Stimulated activated CD8-positive, alpha-beta memory T cell treated with anti-CD3 and anti-CD28 coated beads, Interleukin-4, amount 100 ng/mL, for 48 hours (primary cell): ENCODE results near the gene DCAF15.
"Not testable (repeated sequence)": the region's sequence is repeated elsewhere in the genome, so short reads cannot be mapped to it uniquely, and the experiment has no call there.

Experiments
- DNase-seq: peaks from one replicate; pipeline ENCODE4 v3.0.0-alpha.2; 2020

DCAF15 gene

DNA sequence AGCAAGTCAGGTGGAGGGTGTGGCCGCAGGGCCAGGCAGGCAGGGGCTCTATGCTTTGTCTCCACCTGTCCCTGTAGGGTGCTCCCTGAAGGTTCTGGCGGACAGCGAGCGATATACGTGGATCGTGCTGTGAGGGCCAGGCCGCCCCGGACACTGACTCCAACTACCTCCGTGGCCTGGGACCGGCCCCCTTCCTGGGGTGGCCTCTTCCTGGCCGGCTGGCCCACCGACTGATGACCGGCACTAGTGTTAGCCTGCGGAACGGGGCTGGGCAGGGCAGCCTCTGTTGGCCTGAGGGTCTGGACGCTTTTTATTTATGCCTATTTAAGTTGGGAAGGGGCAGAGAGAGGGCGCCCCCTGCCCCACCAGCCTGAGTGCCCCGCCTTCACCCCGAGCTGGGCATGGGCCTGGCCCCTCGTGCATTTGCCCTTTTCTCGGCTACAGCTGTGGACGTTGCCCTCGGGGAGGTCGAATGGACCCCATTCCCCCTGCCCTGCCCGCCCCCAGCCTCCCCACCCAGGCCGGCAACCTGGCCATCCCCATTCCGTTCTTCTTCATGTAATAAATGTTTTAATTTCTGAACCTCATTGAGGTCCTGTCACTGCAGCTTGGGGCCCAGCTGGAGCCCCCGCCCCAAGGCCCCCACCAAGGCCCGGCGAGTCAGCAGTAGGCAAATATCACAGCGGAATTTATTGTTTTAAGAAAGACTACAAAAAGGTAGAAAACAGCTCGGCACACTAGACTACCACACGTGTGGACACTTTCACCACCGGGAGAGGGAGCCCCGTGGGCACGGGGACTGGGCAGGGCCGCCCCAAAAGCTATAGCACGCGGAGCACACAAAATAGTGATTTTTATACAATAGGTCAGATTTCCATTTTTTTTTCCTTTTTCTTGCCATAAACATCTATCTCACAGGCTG, 8.8 kb downstream of the DCAF15 start:
- DNase-seq, result no peak

- DNase-seq, result no peak
Observed at GRCh38 chr19:13961826-13962698, 9.8 kb downstream of the DCAF15 start.

GRCh38 chr19:13962699-13963602, 10.6 kb downstream of the DCAF15 start:
- no peak for DNase-seq

DNA sequence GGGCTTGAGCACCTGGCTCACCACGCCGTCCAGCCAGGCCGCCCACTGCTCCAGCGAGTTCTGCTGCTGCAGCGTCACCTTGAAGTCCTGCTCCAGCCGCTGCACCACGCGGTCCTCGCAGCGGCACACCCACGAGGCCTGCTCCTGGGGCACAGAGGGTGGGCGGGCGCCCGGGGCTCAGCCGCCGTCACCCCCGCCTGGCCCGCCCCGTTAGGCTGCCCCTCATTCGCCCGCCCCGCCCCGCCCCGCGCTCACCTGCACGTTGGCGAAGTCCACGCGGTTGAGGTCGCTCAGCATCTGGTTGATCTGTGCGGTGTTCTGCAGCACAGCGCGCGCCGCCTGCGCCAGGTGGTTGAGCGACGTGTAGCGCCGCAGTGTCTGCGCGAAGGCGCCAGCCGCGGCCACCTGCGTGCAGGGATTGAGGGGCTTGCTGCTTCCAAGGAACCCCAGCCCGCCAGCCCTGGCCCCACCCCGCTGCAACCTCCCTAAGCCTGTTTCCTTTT, 11.3 kb downstream of the DCAF15 start:
- no peak for DNase-seq

DNA sequence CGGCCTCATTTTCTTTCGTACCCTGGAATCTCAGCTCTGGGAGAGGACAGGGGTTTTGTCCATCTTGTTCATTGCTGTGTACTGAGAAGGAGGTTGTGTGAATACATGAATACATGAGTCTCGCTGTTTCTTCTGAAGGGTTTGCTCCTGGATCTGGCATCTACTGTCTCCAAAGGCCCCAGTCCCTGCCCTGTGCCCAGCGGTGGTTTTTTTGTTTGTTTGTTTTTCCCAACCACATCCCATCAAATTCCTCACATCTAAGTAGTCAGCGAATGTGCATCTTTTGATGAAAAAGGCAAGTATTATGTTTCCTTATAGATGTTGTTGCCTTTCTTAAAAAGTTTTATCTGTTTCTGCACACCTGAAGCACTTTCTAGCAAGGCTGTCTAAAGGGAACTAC, 12.5 kb downstream of the DCAF15 start:
- no peak for DNase-seq

DNA sequence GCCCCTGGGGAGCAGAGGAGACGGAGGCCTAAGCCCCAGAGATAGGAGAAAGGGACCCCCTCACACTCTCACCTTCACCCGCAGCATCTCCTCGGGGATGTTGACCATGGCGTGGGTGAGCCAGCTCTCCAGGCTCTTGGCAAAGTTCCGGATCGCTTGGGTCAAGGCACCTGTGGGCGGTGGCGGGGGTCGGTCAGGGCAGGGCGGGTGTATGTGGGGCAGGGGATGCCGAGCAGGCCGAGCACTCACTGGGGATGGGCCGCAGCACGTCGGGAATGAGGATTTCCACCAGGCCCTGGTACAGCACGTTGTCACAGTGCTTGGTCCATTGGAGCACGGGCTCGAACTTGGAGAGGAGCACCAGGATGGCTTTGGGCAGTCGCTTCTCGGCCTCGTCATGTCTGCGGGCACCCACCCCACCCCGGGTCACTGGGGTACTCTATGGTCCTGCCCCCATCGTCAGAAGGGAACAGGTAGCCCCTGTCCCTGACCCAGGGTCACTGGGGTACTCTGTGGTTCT, 13.1 kb downstream of the DCAF15 start:
- DNase-seq, result no peak

- DNase-seq, result no peak
Observed at GRCh38 chr19:13965926-13966683, 13.8 kb downstream of the DCAF15 start.

- DNase-seq, result no peak
Observed at GRCh38 chr19:13966684-13967128, 14.4 kb downstream of the DCAF15 start.

DNA sequence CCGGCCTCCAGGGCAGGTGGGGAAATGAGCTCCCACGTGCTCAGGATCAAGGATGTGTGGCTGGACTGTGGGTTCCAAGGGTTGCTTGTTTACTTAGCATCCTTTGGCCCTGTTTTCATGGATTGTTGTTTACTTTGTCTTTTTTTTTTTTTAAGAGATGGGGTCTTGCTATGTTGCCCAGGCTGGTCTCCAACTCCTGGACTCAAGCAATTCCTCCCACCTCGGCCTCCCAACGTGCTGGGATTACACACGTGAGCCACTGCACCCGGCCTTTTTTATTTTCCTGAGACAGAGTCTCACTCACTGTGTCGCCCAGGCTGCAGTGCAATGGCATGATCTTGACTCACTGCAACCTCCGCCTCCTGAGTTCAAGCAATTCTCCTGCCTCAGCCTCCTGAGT, 14.9 kb downstream of the DCAF15 start:
- not testable (repeated sequence) for DNase-seq

DNA sequence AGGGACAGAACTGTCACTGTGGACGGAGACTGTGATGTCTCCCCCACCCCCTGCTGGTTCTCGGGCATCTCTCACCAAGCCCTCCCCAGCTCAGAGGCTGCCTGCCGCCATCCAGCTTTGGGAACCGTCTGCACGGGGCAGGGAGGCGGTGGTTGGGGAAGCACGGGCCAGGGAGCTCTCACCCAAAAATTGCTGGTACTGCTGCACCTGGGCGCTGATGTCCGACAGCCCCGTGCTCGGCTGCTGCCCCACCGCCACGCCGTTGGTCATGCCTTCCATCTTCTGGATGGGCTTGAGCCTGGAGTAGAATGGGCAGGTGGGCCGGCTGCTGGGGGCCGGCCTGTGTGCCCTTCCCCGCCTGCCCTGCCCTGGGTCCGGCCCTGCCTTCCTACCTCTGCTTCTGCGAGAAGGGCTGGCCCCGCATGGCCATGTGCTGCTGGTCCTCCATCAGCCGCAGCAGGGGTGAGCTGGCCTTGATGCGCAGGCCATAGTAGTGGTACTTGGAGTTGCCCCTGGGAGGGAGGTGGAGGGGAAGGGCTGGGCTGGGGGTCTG, 16.1 kb downstream of the DCAF15 start:
- no peak for DNase-seq

- no peak for DNase-seq
Observed at GRCh38 chr19:13968999-13969398, 16.7 kb downstream of the DCAF15 start.

- DNase-seq, result no peak
Observed at GRCh38 chr19:13969897-13970296, 17.6 kb downstream of the DCAF15 start.

DNA sequence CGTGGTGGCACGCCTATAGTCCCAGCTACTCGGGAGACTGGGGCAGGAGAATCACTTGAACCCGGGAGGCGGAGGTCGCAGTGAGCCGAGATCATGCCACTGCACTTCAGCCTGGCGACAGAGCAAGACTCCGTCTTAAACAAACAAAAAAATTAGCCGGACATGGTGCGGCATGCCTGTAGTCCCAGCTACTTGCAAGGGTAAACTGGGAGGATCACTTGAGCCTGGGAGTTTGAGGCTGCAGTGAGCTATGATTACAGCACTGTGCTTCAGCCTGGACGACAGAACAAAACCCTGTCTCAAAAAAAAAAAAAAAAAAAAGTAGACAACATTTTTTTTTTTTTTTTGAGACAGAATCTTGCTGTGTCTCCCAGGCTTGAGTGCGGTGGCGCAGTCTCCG, 19.6 kb downstream of the DCAF15 start:
- DNase-seq, result not testable (repeated sequence)

DNA sequence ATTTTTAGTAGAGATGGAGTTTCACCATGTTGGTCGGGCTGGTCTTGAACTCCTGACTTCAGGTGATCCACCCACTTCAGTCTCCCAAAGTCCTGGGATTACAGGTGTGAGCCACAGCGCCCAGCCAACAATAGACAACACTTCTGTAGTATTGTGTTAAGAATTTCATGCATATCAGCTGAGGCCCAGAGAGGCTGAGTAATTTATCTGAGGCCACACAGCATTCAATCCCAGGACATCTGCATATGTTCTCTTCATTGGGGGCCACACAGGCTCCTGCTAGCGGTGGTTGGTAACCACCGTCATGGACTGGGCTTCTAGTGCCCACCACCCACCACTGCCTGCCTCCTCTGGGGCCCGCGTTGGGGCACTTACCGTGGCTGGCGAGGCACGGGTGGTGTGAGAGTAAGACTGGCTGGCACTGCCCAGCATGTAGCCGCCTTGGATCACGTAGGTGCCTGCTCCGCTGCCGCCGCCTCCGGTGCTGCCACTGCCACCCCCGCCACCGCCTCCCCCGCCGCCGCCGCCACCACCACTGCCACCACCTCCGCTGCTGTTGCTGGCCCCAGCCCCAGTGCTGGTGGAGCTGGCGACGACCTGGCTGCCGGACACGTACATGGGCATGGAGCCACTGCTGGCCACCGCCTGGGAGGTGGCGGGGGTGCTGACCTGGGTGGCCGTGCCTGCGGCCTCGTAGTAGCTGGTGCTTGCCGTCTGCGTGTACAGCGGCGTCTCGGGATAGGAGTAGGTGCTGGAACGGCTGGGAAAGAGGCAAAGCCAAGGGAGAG, 20.3 kb downstream of the DCAF15 start:
- DNase-seq, result no peak

GRCh38 chr19:13973479-13973878, 21.2 kb downstream of the DCAF15 start:
- DNase-seq, result not testable (repeated sequence)

GRCh38 chr19:13974073-13974472, 21.8 kb downstream of the DCAF15 start:
- DNase-seq, result peak; percentile 53

DNA sequence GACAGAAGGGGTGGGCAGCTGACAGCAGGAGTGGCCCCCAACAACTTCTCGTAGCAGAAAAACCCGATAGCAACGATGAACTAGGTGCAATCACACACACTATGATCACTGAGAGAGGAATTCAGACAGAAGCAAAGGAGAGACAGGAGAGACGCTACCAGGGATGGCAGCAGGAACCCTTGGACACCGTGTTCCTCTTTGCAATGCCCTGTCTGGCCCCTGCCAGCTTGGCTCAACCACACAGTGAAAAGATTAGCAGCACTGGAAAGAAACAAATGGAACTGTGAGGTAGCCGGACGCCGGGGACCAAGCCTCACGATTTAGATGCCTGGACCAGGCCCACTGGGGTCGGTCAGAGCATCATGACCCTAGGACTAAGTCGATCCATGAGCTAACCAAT, 23.6 kb downstream of the DCAF15 start:
- no peak for DNase-seq

DNA sequence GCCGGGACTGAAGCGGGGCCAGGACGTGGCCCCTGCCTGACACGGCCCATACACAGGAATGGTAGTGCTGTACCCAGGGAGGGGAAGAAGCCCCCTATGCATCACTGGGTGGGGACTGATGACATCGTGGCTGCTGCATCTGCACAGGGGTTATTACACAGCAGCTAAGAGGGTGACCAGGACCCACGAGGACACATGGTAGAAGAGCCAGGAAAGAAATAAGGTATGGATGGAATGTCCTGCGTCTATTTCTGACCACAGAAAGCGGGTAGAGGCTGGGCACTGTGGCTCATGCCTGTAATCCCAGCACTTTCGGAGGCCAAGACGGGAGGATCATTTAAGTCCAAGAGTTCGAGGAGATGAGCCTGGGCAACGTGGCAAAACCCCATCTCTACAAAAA, 24.1 kb downstream of the DCAF15 start:
- no peak for DNase-seq

DNA sequence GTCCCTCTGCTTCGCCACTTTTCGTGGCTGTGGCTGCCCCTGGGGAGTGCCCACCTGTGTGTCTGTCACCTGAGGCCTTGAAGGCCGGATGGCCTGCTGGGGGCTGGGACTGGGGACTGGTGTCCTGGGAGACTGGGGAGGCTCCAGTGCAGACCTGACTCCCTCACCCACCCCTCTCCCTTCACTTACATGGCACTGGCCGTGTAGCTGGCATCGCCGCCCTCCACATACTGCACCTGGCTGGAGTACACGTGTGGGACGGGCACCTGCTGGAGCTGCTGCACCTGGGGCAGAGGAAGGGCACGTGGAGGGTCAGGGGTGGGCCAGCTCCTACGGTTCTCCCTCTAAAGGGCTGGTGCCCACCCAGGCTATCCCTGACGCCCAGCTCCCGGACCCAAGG, 25.5 kb downstream of the DCAF15 start:
- DNase-seq, result no peak
